Keratinocyte (primary cell): Measurements from ENCODE around the gene SCAF8.

ENCODE experiments used
- CTCF ChIP-seq, 3 experiments: IDR thresholded peaks in 1 of 3; conservative IDR thresholded peaks in 1 of 3; optimal IDR thresholded peaks in 1 of 3; 2 replicates in 2 of 3; 3 replicates in 1 of 3; pipeline versions ENCODE3 to v1.5.1; 2011; ENCODE audit warnings: low read length in 3 of 3, mild to moderate bottlenecking in 3 of 3, moderate library complexity in 2 of 3, control low read depth in 1 of 3, inconsistent platforms in 1 of 3; ENCODE audit not compliant: insufficient read depth in 2 of 3; ENCODE audit errors: extremely low read depth in 1 of 3
- EZH2 ChIP-seq: IDR thresholded peaks from one replicate; pipeline ENCODE4 v1.6.1; 2012; ENCODE audit warnings: inconsistent platforms, mild to moderate bottlenecking, low read length, moderate library complexity

GRCh38 chr6:154786144-154786868 is 53.1 kb downstream of the SCAF8 start:
- TF ChIP-seq CTCF (optimal IDR thresholded peaks at IDR 0.05 in 1 of 3, IDR thresholded peaks at IDR 0.05 in 1 of 3, conservative IDR thresholded peaks at IDR 0.05 in 1 of 3; ENCODE audit: extremely low read depth in 1 of 3, insufficient read depth in 2 of 3, low read length in 3 of 3): no peak
- no peak for TF ChIP-seq EZH2
